IPS-NIHi7 (cell line): ENCODE results near the gene RAB40C.

Source experiments
- DNase-seq: peaks from one replicate; pipeline ENCODE4 v3.0.0; 2012; ENCODE audit warnings: mixed read lengths; ENCODE audit errors: extremely low spot score

RAB40C gene

DNA sequence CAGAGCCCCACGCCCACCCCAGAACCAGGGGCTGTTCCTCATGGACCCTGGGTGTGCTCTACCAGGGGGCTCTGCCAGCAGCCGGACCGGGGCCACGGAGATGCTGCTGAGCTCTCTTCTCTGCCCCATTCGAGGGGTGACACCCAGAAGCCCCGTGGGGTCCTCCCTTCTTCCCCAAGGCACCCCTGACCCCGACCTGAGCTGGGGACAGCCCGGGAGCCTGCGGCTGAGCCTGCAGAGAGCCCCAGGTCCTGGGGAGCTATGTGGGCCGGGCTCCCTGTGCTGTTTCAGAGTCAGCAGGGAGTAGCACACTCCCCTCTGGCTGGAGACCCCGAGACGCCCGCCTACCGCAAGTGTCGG is 30.9 kb upstream of the RAB40C start:
- DNase-seq = no peak

DNA sequence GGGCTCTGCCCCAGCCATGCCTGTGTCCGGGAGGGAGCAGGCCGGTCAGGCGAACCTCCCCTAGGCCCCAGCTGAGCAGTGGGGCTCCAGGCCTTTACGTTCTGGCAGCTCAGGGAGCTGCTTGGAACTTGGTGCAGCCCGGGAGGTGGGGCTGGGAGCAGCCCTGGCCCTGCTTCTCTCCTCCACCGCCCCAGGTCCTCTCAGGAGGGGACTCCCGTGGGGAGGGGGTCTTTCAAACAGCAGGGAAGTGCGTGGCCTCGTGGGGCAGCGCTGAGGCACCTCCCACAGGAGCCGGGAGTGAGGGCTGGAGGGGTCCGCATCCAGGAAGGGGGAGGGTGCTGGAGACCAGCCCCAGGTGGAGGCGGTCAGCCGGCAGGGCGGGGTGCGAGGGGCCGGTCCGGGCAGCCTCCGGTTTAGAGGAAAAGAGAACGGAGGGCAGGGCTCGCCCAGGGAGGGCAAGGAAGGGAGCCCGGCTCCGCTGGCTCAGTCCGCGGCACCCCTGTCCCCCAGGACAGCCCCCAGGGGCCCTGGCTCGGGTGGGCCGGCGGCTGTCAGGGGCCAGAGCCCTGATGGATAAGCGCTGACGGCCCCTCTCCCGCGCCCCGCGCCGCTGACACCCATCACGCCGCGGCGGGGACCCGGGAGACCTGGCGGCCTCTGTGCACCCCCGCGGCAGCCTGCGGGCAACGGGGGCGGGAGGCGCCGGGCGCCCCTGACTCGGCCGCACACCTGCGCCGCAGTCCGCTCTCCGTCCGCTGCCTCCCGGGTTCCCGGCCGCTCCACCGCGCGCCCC is 30.3 kb upstream of the RAB40C start:
- DNase-seq = peak; percentile 59

DNA sequence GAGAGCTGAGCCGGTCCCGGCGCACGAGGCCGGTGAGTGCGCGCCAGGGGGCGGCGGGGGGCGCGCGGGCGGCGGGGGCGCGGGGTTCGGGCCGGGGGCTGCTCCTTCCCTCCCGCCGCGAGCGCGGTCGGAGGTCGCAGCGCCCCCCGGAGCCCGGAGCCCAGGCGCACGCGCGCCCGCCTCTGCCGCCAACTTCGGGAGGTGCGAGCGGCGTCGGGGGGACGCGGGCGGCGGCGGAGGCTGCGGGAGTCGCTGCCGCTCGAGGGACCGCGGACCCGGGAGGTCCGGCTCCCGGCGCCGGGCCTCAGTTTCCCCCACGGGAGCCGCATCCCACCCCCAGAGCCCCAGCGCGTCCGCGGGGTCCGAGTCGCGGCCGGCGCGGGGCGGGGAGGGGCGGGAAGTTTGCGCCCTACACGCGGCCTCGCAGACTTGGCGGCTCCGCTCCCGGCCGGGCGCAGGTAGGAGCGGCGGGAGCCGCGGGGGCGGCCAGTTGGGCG is 29.6 kb upstream of the RAB40C start, which contains the start of gene PRR35:
Gene PRR35 (plus strand): TSS at position 191 of the 497 bp plus-strand sequence. CDS start 2,901 bp downstream, outside the sequence.
- DNase-seq = no peak

DNA sequence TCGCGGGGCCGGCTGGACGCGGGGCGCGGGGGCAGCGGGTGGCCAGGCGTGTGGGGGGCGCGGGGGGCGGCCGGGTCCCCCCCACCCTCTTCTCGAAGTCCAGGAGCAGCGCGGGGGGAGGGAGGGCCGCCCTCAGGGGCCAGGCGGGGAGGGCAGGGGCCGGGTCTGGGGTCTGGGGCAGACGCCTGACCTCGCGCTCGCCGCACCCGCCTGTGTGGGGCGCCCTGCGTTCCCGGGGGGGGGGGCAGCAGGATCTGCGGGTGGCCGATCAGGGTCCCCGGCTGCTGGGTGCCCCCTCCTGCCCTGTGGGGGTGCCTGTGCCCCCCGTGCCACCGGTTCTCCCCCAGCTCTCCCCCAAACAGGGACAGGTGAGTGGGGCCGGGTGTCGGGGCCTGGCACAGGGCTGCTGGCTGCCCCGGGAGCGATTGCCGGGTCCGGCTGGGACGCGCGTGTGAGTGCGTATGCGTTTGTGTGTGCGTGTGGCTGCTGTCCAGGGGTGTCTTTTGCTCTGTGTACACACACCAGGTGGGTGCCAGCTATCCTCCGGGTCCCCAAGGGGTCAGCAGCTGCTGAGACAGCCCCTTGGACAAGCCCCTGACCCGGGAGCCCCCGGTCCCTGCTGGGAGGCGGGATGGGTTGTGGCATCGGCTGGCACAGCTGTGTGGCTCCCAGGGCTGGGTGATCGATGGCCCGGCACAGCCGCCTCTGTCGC is 29.0 kb upstream of the RAB40C start:
- no peak for DNase-seq

DNA sequence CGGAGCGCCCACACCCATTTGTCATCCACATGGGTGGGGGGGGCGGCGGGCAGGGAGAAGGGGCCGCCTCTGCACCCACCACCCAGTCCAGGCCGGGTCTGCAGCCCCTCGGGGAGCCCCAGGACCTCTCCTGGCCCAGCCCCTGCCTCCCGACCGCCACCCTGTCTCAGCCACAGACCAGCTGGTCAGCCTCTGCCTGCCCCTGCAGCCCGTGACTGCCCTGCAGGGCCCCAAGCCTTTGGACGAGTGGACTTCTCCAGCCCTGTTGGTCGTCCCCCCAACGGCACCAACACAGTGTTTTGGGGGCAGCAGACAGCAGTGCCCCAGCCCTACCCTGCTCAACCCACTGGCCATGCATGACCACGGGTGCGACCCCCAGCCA is 28.5 kb upstream of the RAB40C start:
- DNase-seq = no peak

DNA sequence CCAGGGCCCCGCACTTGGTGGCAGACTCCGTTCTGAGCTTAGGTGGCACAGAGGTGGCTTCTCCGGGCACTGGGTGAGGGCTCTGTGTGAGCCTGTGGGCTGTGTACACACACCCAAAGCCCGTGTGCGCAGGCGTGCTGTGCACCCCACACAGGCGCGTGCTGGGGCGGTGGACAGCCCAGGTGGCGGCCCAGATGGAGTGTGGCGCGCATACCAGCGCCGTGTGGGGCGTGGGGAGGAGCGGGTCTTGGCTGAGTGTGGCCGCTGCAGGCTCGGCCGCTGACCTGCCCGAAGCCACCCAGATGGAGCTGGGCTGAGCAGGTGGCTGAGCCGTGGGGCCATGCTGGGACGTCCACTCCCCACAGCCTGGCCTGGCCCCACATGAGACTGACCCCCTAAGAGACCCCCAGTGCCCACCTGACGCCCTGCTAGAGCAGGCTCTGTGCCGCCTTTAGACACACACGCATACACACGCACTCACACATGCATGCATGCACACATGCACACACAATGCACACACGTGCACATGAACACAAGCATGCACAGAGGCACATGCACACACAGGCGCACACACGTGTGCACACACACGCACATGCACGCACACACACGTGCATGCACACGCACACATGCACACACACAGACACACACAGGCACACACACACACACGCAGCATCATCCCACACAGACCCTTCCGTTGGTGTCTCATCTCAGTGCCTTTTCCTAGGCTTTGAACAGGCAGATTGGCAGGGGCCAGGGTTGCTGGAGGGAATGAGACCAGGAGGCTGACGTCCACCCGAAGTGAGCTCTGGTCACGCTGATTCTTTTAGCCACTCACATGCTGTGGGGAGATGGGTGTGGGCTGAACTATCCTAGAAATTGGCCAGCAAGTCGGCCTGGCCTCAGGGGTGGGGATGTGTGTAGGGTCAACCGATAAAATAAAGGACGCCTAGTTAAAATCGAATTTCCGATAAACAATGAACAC is 27.6 kb upstream of the RAB40C start:
- DNase-seq = no peak

DNA sequence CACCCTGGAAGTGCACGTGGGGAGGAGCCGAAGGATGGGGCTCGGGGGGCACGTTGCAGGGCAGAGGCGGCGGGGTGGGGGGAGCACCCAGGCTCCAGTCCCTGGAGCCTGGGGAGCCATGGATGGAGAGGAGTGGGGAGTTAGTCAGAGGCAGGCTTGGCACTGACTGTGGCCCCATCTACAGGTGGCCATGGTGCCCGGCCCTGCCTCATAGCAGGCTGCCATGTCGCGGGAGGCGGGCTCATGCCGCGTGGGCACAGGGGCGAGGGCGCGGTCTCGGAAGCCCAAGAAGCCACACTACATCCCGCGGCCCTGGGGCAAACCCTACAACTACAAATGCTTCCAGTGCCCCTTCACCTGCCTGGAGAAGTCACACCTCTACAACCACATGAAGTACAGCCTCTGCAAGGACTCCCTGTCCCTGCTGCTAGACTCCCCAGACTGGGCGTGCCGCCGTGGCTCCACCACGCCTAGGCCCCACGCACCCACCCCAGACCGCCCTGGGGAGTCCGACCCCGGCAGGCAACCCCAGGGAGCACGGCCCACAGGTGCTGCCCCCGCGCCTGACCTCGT is 26.7 kb upstream of the RAB40C start:
- no peak for DNase-seq

DNA sequence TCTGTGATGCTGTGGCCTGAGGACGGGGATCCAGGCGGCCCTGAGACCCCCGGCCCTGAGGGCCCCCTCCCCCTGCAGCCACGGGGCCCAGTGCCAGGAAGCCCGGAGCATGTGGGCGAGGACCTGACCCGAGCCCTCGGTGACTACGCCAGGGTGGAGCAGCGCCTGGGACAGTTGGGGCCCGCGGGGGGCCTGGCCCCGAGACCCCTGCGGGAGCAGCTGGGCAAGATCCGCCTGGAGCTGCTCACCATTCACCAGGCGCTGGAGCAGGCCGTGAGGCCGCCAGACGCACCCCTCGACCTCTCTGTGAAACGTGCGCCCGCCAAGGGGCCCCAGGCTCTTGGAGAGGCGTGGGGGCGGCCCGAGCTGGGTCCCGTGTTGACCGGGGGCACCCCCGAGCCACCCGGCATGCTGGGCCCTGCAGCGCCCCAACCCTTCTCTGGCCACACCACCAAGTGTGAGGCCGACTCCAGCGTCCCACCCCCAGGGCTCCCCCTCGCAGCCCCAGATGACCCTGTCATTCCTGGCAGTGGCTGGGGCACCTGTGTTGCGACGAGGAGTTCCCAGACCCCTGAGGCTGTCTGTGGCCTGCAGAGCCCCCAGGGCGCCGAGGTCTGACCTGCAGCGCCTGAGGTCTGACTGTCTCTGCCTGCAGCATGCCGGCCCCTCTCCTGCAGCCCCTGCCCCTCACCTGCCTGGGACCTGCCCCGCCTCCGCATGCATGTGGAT is 25.0 kb upstream of the RAB40C start:
- DNase-seq = no peak

DNA sequence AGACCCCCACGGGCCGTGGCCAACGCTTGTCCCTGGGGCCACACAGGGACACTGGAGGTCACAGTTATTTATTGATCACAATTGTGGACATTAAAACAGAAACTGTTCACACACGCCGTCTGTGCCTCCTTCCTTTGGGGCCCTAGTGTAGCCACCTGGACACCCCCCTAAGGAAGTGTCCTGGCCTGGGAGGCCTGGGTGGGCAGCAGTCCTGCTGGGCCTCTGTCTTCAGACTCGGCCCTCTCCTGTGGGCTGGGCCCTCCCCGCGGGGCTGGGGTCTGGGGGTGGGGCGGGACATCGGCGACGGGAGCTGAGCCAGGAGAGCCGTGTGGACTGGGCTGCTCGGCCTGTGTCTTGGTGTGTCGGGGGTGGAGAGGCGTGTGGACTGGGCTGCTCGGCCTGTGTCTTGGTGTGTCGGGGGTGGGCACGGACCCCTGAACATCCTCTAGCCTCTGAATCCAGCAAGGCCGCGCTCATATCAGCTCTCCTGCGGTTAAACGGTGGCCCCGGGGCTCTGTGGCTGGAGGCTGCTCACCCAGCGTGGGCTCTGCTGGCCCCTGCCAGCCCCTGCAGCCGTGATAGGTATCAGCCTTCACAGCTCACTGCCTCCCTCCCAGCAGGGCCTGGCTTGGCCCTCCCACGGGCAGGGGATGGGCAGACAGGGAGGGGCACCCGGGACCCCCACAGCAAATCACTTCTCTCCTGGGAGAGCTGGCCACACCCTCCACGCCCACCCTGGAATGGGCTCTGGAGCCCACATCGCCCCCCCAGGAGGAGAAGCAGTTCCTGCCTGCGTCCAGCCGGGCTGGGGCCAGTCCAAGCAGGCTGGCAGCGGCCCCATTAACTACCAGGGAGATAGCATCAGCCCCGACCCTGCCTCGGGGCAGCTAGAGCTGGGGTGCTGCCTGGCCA is 24.2 kb upstream of the RAB40C start:
- DNase-seq = no peak

DNA sequence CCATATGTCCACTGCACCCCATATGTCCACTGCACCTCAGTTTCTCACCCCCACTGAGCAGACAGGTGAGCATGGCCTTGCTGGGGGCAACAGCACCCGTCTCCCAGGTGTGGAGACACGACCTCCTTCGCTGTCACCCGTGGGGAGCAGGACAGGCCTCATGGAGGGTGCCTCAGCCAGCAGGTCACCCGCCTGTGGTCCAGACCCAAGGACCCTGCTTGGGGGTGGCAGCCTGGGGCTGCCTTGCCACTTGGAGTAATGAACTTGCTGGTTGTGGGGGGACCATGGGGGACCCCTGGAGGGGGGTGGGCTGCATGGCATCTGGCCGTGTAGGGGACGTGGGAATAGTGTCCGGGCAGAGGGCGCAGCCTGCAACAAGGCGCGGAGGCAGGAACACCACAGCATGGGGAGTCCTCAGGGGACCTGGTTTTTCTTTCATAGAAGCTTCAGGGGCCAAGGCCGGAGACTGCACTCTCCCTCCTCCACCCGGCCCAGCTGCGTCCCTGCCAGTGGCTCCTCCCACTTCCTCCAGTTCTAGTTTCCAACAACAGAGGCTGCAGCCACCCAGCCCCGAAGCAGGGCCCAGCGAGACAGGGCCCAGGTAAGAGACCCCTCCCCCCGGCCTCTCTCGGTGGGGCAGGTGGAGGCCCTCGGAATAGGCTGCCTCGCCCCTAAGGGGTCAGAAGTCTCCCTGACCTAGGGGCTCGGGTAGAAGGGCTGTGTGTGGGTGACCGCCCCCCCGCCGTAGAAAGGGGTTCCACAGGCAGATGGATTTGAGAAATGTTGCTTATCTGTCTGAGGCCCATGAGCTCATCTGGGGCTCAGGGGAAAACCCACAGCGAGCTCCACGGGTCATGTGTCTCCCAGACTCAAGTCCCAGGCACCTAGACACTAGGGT is 23.1 kb upstream of the RAB40C start, which contains the start of gene NHLRC4:
Gene NHLRC4 (plus strand): TSS at position 531 of the 898 bp plus-strand sequence. CDS start 1,043 bp downstream, outside the sequence.
- DNase-seq = peak; percentile 85

DNA sequence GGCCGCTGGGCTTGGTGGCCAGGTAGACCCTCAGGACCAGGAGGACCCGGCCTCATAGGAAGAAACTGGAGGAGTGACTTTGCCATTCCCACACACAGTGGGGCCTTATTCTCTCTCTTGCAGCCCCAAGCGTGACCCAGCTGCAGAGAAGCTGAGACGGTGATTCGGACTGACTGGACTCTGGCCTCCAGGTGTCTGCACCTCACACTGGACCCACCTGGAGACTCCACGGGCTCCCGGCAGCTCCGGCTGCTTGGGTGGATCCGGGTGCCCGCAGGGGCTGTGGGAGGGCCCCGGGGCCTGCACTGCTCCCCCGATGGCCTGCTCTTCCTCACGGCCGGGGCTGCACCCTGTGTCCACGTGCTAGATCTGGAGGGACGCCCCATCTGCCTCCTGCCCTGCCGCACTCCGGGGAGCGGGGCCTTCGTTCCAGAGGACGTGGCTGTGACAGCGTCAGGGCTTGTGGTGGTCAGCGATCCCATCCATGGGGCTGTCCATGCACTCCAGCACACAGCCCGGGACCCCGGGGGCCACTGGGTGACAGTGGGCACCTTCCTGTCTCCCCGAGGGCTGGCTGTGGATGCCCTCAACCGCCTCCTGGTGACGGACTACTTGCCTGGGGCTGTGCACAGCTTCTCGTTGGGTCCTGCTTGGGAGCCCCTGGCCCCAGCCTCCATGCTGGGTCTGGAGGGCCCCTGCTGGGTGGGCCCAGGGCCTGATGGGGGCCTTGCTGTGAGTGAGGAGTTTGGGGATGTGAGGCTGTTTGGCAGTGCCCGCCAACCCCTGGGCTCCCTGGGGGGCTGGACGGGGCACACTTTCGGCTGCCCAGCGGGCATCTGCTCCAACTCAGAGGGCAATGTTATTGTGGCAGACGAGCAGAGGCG is 22.3 kb upstream of the RAB40C start:
- no peak for DNase-seq

DNA sequence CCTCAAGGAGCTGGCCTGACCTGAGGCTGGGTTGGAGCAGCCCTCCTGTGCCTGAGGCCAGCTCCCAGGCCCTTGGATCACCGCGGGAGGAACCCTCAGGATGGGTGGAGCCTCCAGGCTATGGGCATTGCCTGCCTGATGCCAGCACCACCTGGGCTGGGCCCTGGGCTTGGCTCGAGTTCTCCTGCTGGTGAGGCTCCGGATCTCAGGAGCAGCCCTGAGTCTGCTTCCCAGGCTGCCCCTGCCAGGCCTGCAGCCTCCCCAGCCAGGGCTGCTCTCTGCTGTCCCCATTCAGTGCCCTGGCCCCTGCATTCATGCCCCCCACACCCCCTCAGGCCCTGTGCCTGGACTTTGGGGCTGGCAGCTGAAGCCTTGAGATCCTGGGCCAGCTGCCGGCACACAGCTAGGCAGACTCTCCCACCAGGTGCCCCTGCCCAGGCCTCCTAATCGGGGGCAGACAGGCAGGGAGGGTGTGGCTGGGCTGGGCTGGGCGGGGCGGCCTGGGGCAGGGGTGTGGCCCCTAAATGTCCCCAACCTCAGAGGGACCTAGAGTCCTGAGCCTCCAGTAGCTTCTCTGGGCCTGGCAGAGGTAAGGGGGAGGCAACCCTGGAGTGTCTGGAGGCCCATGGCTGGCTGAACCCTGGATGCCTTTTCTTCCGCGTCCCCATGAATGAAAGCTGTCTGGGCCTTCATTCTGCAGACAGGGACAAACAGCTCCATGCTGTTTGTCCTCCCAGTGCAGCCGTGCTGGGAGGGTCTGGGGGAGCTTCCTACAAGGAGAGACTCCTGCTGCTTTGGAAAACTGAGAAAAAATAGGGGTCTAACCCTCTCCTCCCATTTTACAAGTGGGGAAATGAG is 21.2 kb upstream of the RAB40C start:
- DNase-seq = no peak

DNA sequence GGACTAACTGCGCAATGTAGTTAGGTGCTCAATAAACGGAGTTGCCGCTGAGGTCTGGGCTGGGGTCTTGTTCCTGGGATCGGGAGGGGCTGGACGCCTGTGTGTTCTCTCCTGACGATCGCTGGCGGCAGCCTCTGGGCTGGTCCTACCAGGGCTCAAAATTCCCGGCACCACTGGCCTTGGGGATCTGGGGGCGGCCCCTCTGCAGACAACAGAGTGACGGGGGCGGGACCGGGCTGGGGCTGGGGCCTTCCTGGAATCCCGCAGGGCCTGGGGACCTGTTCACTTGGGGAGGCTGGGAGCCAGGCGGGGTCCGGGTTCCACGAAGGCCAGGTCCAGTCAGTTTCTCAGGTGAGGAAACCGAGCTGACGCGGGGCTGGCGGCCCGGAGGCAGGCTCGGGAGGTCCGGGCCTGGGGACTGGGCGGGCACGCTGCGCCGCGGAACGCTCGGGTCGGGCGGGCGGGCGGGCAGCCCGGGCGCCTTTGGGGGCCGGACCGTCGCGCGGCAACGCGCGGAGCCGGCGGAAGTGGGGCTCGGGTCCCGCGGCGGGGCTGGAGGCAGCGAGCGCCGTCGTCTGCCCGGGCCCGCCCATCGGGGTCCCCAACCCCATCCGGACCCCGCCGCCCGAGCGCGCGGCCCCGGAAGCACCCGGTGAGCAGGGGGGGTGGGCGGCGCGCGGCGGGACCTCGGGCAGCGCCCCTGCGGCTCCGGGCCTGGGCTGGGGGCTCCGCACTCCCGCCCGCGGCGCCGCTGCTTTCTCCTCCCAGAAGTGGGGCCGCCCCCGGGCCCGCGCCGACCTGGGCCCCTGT is 20.2 kb upstream of the RAB40C start, which contains the start of gene PIGQ:
Gene PIGQ (plus strand): TSS at position 524 of the 810 bp plus-strand sequence. CDS start 4,107 bp downstream, outside the sequence.
- peak; percentile 88 for DNase-seq

DNA sequence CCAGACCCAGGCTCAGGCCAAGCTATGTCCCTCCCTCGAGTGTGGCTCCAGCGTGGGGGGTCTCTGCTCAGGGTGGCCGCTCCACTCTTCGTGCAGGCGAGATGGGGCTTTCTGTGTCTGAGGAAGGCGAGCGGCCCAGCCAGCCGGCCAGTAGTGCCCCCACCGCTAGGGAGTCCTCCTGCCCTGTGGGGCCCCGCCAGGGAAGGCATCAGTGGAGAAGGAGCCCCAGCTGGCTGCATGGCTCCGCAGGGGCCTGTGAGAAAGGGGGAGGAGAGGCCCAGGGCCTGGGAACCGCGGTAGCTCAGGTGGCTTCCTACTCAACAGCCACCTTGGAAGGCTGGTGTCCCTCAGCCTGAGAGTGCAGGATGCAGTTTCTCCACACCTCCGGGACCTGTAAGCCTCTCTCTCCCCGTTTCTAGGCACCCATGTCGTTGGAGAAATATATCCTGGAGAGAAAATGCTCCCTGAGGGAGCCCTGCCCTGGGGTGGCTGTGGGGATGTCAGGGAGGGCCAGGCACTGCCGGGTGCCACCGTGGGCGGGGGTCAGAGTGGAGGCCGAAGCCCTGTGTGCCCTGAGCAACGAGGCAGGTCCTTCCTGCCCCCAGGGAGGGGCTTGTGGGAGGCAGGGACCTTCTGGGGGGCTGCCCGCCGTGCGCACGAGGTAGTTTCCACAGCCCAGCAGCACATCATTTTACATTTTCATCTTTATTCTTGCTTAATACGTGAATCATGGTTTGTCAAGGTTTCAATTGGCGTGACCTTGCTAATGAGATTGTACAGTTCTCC is 16.8 kb upstream of the RAB40C start:
- DNase-seq = no peak
